Liver (tissue), 9 donors: ENCODE results near the gene RND3. TPM values are rescaled to one million over a fixed set of nuclear protein-coding genes. Genes with fewer than 3 reads are reported as not detected.

Experiments used
- DNase-seq: peaks from one replicate; pipeline ENCODE4 v3.0.0-alpha.2; 2017; ENCODE audit warnings: low spot score
- H3K27ac ChIP-seq, 2 donors: one replicate each; pipeline ENCODE4 v1.7.0; 2013; ENCODE audit warnings: inconsistent platforms in 2 of 2, low read length in 2 of 2, control low read depth in 1 of 2, low read depth in 1 of 2, mild to moderate bottlenecking in 1 of 2
- H3K27me3 ChIP-seq, 4 donors: one replicate each; pipeline versions ENCODE4 v1.6.1 to v1.7.0; 2013; ENCODE audit warnings: low read length in 3 of 4, inconsistent platforms in 1 of 4, mild to moderate bottlenecking in 1 of 4, moderate library complexity in 1 of 4; ENCODE audit not compliant: control insufficient read depth in 4 of 4, insufficient read depth in 4 of 4
- H3K36me3 ChIP-seq, 4 donors: one replicate each; pipeline versions ENCODE4 v1.6.1 to v1.7.0; 2013; ENCODE audit warnings: low read length in 3 of 4, mild to moderate bottlenecking in 3 of 4, low read depth in 1 of 4, moderate library complexity in 1 of 4; ENCODE audit not compliant: control insufficient read depth in 4 of 4, insufficient read depth in 3 of 4
- H3K4me1 ChIP-seq, 4 donors: one replicate each; pipeline versions ENCODE4 v1.6.1 to v1.7.0; 2013; ENCODE audit warnings: low read length in 3 of 4, mild to moderate bottlenecking in 3 of 4, moderate library complexity in 1 of 4; ENCODE audit not compliant: control insufficient read depth in 4 of 4, insufficient read depth in 4 of 4
- H3K4me3 ChIP-seq, 3 donors: one replicate each; pipeline versions ENCODE4 v1.6.1 to v1.7.0; 2013; ENCODE audit warnings: low read length in 3 of 3, control low read depth in 1 of 3, low read depth in 1 of 3, mild to moderate bottlenecking in 1 of 3
- H3K9ac ChIP-seq, 2 donors: one replicate each; pipeline ENCODE4 v1.7.0; 2013; ENCODE audit warnings: low read length in 2 of 2, mild to moderate bottlenecking in 2 of 2, moderate library complexity in 2 of 2, control low read depth in 1 of 2, low read depth in 1 of 2
- H3K9me3 ChIP-seq, 4 donors: one replicate each; pipeline versions ENCODE4 v1.6.1 to v1.7.0; 2013; ENCODE audit warnings: low read length in 3 of 4; ENCODE audit not compliant: control insufficient read depth in 4 of 4
- EGR1 ChIP-seq, 2 donors: IDR thresholded peaks; 2 replicates each; pipeline ENCODE4 v1.6.1; 2016 to 2018; ENCODE audit warnings: antibody characterized with exemption in 2 of 2, low read depth in 2 of 2
- FOXA2 ChIP-seq: IDR thresholded peaks from 2 replicates; pipeline ENCODE4 v1.6.1; 2016; ENCODE audit warnings: antibody characterized with exemption
- GABPA ChIP-seq, 2 donors: IDR thresholded peaks in 1 of 2; conservative IDR thresholded peaks in 1 of 2; 2 replicates each; pipeline ENCODE4 v1.6.1; 2016; ENCODE audit warnings: antibody characterized with exemption in 2 of 2, mild to moderate bottlenecking in 1 of 2, moderate library complexity in 1 of 2
- HNF4A ChIP-seq, 2 donors: conservative IDR thresholded peaks; 2 replicates each; pipeline ENCODE4 v1.6.1; 2016; ENCODE audit warnings: antibody characterized with exemption in 2 of 2, mild to moderate bottlenecking in 2 of 2
- HNF4G ChIP-seq: IDR thresholded peaks from 2 replicates; pipeline ENCODE4 v1.6.1; 2016; ENCODE audit warnings: antibody characterized with exemption
- JUND ChIP-seq, 2 donors: IDR thresholded peaks; 2 replicates each; pipeline ENCODE4 v1.6.1; 2016; ENCODE audit warnings: antibody characterized with exemption in 2 of 2
- NR2F2 ChIP-seq: IDR thresholded peaks from 2 replicates; pipeline ENCODE4 v1.6.1; 2016; ENCODE audit warnings: antibody characterized with exemption
- RAD21 ChIP-seq, 2 donors: IDR thresholded peaks; 2 replicates each; pipeline ENCODE4 v1.6.1; 2016; ENCODE audit warnings: antibody characterized with exemption in 2 of 2, mild to moderate bottlenecking in 2 of 2
- RXRA ChIP-seq, 2 donors: IDR thresholded peaks; 2 replicates each; pipeline ENCODE4 v1.6.1; 2017 to 2018; ENCODE audit warnings: antibody characterized with exemption in 2 of 2, mild to moderate bottlenecking in 1 of 2
- SP1 ChIP-seq: IDR thresholded peaks from 2 replicates; pipeline ENCODE4 v1.6.1; 2018; ENCODE audit warnings: antibody characterized with exemption, mild to moderate bottlenecking
- TAF1 ChIP-seq: conservative IDR thresholded peaks from 2 replicates; pipeline ENCODE4 v1.6.1; 2016; ENCODE audit warnings: antibody characterized with exemption, mild to moderate bottlenecking
- YY1 ChIP-seq: IDR thresholded peaks from 2 replicates; pipeline ENCODE4 v1.6.1; 2016; ENCODE audit warnings: antibody characterized with exemption, mild to moderate bottlenecking
- WGBS: extraction: QIAGEN DNeasy Blood & Tissue Kit; methylation state at CpG from one replicate; pipeline ENCODE4 v1.1.7; 2013; 5-methylcytosine and 5-hydroxymethylcytosine counted together
- polyA plus RNA-seq, 2 donors: library from polyadenylated mRNA; stranded (reverse) in 1 of 2; unstranded in 1 of 2; fragments of 200-250 nt in 1 of 2; fragments of >200 nt in 1 of 2; fragmentation: Nextera tagmentation in 1 of 2; extraction: Ambion mirVana in 1 of 2; gene quantifications; one replicate each; pipeline versions ENCODE4 v1.2.1 to v1.2.3, GENCODE V29; 2013 to 2015
- total RNA-seq, 2 donors: library from RNA; depleted of rRNA; stranded (reverse); fragments of >200 nt; gene quantifications; one replicate each; pipeline ENCODE4 v1.2.3, GENCODE V29; 2014
- TF ChIP-seq, protein P1 (sequence below): fragments of 150-350 bp; IDR thresholded peaks from 2 replicates; pipeline ENCODE4 v1.5.1; 2017; ENCODE audit warnings: improper control_type of control experiment, low read depth, low read length; ENCODE audit not compliant: missing input control
- TF ChIP-seq, protein P2 (sequence below): IDR thresholded peaks from 2 replicates; pipeline ENCODE4 v1.6.1; 2016; ENCODE audit warnings: antibody characterized with exemption
- TF ChIP-seq, protein P3 (sequence below): IDR thresholded peaks from 2 replicates; pipeline ENCODE4 v1.6.1; 2016; ENCODE audit warnings: antibody characterized with exemption
- TF ChIP-seq, protein P4 (sequence below): IDR thresholded peaks from 2 replicates; pipeline ENCODE4 v1.6.1; 2016; ENCODE audit warnings: antibody characterized with exemption, mild to moderate bottlenecking
- TF ChIP-seq, protein P5 (sequence below): IDR thresholded peaks from 2 replicates; pipeline ENCODE4 v1.6.1; 2016; ENCODE audit warnings: antibody characterized with exemption
- donor health status: healthy.
- donor health status: healthy.
- donor health status: healthy.
- donor health status: healthy.
- donor health status: healthy.

Gene RND3
- total and polyA plus RNA-seq, 4 donors: 14.8 to 30.0 (median 21.6) TPM

DNA sequence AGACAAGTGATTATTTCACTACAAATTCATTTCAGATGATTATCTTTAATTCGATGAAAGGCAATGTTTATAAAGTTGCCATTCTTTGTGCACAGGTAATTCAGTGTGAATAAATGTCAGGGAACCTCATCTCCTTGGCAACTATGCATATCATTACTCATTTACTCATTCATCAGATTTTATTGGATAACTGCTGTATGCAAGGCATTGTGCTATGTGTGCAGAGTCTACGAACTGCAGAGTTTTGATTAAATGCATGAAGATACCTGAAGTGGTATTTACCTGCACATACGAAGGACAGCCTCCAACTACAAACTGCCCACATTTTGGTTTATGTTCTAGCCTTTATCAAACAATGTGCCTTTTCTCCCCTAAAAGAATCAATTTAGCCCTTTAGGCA lies 3.5 kb downstream of the RND3 start (continued):
- TF ChIP-seq, protein P1, sequence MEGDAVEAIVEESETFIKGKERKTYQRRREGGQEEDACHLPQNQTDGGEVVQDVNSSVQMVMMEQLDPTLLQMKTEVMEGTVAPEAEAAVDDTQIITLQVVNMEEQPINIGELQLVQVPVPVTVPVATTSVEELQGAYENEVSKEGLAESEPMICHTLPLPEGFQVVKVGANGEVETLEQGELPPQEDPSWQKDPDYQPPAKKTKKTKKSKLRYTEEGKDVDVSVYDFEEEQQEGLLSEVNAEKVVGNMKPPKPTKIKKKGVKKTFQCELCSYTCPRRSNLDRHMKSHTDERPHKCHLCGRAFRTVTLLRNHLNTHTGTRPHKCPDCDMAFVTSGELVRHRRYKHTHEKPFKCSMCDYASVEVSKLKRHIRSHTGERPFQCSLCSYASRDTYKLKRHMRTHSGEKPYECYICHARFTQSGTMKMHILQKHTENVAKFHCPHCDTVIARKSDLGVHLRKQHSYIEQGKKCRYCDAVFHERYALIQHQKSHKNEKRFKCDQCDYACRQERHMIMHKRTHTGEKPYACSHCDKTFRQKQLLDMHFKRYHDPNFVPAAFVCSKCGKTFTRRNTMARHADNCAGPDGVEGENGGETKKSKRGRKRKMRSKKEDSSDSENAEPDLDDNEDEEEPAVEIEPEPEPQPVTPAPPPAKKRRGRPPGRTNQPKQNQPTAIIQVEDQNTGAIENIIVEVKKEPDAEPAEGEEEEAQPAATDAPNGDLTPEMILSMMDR: no peak
- no peak for TF ChIP-seq EGR1 (IDR thresholded peaks at IDR 0.05; ENCODE audit: low read depth in 2 of 2)
- TF ChIP-seq, protein P2, sequence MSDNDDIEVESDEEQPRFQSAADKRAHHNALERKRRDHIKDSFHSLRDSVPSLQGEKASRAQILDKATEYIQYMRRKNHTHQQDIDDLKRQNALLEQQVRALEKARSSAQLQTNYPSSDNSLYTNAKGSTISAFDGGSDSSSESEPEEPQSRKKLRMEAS: no peak

DNA sequence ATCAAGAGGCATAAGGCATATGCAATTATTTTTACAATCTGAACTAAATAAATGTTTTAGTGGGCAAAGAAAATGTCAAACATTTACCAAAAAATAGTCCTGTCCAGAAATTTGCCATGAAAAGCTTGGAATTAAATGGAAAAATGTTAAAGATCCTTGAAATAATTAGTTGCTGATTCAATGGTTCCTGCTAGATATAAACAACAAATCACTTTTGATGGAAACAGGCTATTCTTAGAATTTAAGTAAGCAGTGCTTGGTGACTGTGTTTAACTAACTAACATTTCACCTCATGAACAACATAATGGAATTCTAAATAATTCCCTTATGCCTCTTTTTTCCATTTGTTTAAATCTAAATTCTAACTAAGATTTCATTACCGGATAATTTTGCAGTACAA lies 3.9 kb downstream of the RND3 start:
- 78% methylated on average over 1 of the region's 1 CpG for WGBS
- Histone ChIP-seq H3K27me3 (no peaks in the 10 kb centered on the region), H3K36me3 (peaks cover 0 to 12% (median 3%) of the 10 kb centered on the region in 4 donors), H3K4me3 (no peak overlapping the region), H3K9me3 (no peaks in the 10 kb centered on the region), H3K27ac (peak overlapping the region in 1 of 2 donors; percentile 9), H3K4me1 (peaks cover 15 to 47% (median 35%) of the 10 kb centered on the region in 4 donors), H3K9ac (no peak overlapping the region)
- DNase-seq: no peak
- TF ChIP-seq HNF4G: no peak
- no peak for TF ChIP-seq HNF4A (conservative IDR thresholded peaks at IDR 0.05)
- no peak for TF ChIP-seq TAF1
- TF ChIP-seq, protein P3, sequence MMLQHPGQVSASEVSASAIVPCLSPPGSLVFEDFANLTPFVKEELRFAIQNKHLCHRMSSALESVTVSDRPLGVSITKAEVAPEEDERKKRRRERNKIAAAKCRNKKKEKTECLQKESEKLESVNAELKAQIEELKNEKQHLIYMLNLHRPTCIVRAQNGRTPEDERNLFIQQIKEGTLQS: no peak
- TF ChIP-seq RXRA (IDR thresholded peaks at IDR 0.05): no peak
- TF ChIP-seq RAD21 (IDR thresholded peaks at IDR 0.05): no peak
- no peak for TF ChIP-seq JUND (IDR thresholded peaks at IDR 0.05)
- TF ChIP-seq, protein P1: no peak
- TF ChIP-seq, protein P2: no peak
- TF ChIP-seq EGR1 (IDR thresholded peaks at IDR 0.05; ENCODE audit: low read depth in 2 of 2): no peak
- TF ChIP-seq, protein P4, sequence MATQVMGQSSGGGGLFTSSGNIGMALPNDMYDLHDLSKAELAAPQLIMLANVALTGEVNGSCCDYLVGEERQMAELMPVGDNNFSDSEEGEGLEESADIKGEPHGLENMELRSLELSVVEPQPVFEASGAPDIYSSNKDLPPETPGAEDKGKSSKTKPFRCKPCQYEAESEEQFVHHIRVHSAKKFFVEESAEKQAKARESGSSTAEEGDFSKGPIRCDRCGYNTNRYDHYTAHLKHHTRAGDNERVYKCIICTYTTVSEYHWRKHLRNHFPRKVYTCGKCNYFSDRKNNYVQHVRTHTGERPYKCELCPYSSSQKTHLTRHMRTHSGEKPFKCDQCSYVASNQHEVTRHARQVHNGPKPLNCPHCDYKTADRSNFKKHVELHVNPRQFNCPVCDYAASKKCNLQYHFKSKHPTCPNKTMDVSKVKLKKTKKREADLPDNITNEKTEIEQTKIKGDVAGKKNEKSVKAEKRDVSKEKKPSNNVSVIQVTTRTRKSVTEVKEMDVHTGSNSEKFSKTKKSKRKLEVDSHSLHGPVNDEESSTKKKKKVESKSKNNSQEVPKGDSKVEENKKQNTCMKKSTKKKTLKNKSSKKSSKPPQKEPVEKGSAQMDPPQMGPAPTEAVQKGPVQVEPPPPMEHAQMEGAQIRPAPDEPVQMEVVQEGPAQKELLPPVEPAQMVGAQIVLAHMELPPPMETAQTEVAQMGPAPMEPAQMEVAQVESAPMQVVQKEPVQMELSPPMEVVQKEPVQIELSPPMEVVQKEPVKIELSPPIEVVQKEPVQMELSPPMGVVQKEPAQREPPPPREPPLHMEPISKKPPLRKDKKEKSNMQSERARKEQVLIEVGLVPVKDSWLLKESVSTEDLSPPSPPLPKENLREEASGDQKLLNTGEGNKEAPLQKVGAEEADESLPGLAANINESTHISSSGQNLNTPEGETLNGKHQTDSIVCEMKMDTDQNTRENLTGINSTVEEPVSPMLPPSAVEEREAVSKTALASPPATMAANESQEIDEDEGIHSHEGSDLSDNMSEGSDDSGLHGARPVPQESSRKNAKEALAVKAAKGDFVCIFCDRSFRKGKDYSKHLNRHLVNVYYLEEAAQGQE: no peak
- TF ChIP-seq, protein P5, sequence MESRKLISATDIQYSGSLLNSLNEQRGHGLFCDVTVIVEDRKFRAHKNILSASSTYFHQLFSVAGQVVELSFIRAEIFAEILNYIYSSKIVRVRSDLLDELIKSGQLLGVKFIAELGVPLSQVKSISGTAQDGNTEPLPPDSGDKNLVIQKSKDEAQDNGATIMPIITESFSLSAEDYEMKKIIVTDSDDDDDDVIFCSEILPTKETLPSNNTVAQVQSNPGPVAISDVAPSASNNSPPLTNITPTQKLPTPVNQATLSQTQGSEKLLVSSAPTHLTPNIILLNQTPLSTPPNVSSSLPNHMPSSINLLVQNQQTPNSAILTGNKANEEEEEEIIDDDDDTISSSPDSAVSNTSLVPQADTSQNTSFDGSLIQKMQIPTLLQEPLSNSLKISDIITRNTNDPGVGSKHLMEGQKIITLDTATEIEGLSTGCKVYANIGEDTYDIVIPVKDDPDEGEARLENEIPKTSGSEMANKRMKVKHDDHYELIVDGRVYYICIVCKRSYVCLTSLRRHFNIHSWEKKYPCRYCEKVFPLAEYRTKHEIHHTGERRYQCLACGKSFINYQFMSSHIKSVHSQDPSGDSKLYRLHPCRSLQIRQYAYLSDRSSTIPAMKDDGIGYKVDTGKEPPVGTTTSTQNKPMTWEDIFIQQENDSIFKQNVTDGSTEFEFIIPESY: no peak
- no peak for TF ChIP-seq YY1
- TF ChIP-seq FOXA2: no peak
- no peak for TF ChIP-seq SP1
- no peak for TF ChIP-seq GABPA (IDR thresholded peaks at IDR 0.05 in 1 of 2, conservative IDR thresholded peaks at IDR 0.05 in 1 of 2)
- no peak for TF ChIP-seq NR2F2
